Fibroblast of lung (primary cell): ENCODE data around the gene HTR3E. TPM values are rescaled to one million over a fixed set of nuclear protein-coding genes. Genes with fewer than 3 reads are reported as not detected.

Source experiments
- DNase-seq, 2 donors: peaks; one replicate each; pipeline versions ENCODE4 v3.0.0 to v3.0.0-alpha.2; 2010; ENCODE audit warnings: low read depth in 2 of 2
- H2AFZ ChIP-seq: 2 replicates; pipeline ENCODE4 v1.5.1; 2012; ENCODE audit warnings: low read length, control low read depth, inconsistent platforms
- H3K27ac ChIP-seq: 2 replicates; pipeline ENCODE4 v1.5.1; 2011; ENCODE audit warnings: low read length, control low read depth; ENCODE audit not compliant: insufficient read depth
- H3K27me3 ChIP-seq: 2 replicates; pipeline ENCODE4 v1.5.1; 2011; ENCODE audit warnings: mild to moderate bottlenecking, low read length; ENCODE audit not compliant: control insufficient read depth, insufficient read depth
- H3K36me3 ChIP-seq: 2 replicates; pipeline ENCODE4 v1.5.1; 2011; ENCODE audit warnings: low read length; ENCODE audit not compliant: control insufficient read depth, insufficient read depth
- H3K4me1 ChIP-seq: 2 replicates; pipeline ENCODE4 v1.5.1; 2011; ENCODE audit warnings: low read length; ENCODE audit not compliant: control insufficient read depth, insufficient read depth; ENCODE audit errors: extremely low read depth
- H3K4me2 ChIP-seq: 2 replicates; pipeline ENCODE4 v1.5.1; 2011; ENCODE audit warnings: low read length, control low read depth; ENCODE audit not compliant: insufficient read depth; ENCODE audit errors: extremely low read depth
- H3K4me3 ChIP-seq, 4 experiments: fragments of 200-600 bp in 1 of 4; sonication (generic) in 1 of 4; replicated peaks in 1 of 4; 2 replicates each; pipeline ENCODE4 v1.5.1; 2011 to 2016; ENCODE audit warnings: low read length in 4 of 4, low read depth in 3 of 4, mild to moderate bottlenecking in 3 of 4, control low read depth in 2 of 4, inconsistent platforms in 1 of 4, mixed read lengths in 1 of 4; ENCODE audit not compliant: insufficient read depth in 1 of 4; ENCODE audit errors: control extremely low read depth in 1 of 4
- H3K79me2 ChIP-seq: 2 replicates; pipeline ENCODE4 v1.5.1; 2012; ENCODE audit warnings: mild to moderate bottlenecking, low read length, inconsistent platforms; ENCODE audit not compliant: control insufficient read depth, insufficient read depth
- H3K9ac ChIP-seq: 2 replicates; pipeline ENCODE4 v1.5.1; 2011; ENCODE audit warnings: mild to moderate bottlenecking, low read length, control low read depth; ENCODE audit not compliant: insufficient read depth
- H3K9me3 ChIP-seq: 2 replicates; pipeline ENCODE4 v1.5.1; 2012; ENCODE audit warnings: low read depth, low read length; ENCODE audit not compliant: control insufficient read depth, insufficient read depth
- H4K20me1 ChIP-seq: 2 replicates; pipeline ENCODE4 v1.5.1; 2011; ENCODE audit warnings: low read length; ENCODE audit not compliant: control insufficient read depth, insufficient read depth; ENCODE audit errors: extremely low read depth
- EZH2 ChIP-seq: IDR thresholded peaks from 2 replicates; pipeline ENCODE4 v1.5.1; 2012; ENCODE audit warnings: low read length, control low read depth, mild to moderate bottlenecking; ENCODE audit errors: missing control alignments
- polyA plus RNA-seq, 2 donors: library from polyadenylated mRNA; depleted of rRNA in 1 of 2; stranded (reverse) in 1 of 2; unstranded in 1 of 2; fragments of >200 nt; gene quantifications; 2 replicates each; pipeline ENCODE4 v1.2.1, GENCODE V29; 2011 to 2012; ENCODE audit warnings: missing spikeins in 1 of 2
- total RNA-seq: library from RNA; depleted of rRNA; stranded (reverse); fragments of >200 nt; gene quantifications from 2 replicates; pipeline ENCODE4 v1.2.1, GENCODE V29; 2014
- TF ChIP-seq, protein P1 (sequence below), 2 donors: IDR thresholded peaks in 1 of 2; conservative IDR thresholded peaks in 1 of 2; 1 replicate in 1 of 2; 2 replicates in 1 of 2; pipeline ENCODE4 v1.5.1; 2011 to 2012; ENCODE audit warnings: low read length in 2 of 2, control low read depth in 1 of 2, inconsistent platforms in 1 of 2, low read depth in 1 of 2, mild to moderate bottlenecking in 1 of 2

The HTR3E gene
- total and polyA plus RNA-seq, 2 donors (not counting 1 experiment from before 2014, with no cell fraction given), result not detected

GRCh38 chr3:184156522-184156955, 59.7 kb downstream of the HTR3E start:
- Histone ChIP-seq H3K4me1 (peaks cover 7% of the 10 kb centered on the region), H3K9ac (peak overlapping the region; percentile 63), H4K20me1 (no peaks in the 10 kb centered on the region), H2AFZ (no peak overlapping the region), H3K27me3 (no peaks in the 10 kb centered on the region), H3K9me3 (no peaks in the 10 kb centered on the region), H3K4me3 (peak overlapping the region; percentile 58 to 88 (median 73)), H3K79me2 (peaks cover 54% of the 10 kb centered on the region), H3K36me3 (no peaks in the 10 kb centered on the region), H3K27ac (peak overlapping the region; percentile 36), H3K4me2 (peak overlapping the region; percentile 99)
- DNase-seq, result peak; percentile 61 to 71
- TF ChIP-seq EZH2, result no peak
- TF ChIP-seq, protein P1, sequence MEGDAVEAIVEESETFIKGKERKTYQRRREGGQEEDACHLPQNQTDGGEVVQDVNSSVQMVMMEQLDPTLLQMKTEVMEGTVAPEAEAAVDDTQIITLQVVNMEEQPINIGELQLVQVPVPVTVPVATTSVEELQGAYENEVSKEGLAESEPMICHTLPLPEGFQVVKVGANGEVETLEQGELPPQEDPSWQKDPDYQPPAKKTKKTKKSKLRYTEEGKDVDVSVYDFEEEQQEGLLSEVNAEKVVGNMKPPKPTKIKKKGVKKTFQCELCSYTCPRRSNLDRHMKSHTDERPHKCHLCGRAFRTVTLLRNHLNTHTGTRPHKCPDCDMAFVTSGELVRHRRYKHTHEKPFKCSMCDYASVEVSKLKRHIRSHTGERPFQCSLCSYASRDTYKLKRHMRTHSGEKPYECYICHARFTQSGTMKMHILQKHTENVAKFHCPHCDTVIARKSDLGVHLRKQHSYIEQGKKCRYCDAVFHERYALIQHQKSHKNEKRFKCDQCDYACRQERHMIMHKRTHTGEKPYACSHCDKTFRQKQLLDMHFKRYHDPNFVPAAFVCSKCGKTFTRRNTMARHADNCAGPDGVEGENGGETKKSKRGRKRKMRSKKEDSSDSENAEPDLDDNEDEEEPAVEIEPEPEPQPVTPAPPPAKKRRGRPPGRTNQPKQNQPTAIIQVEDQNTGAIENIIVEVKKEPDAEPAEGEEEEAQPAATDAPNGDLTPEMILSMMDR (conservative IDR thresholded peaks at IDR 0.05 in 1 of 2, IDR thresholded peaks at IDR 0.05 in 1 of 2; ENCODE audit: low read depth in 1 of 2, low read length in 2 of 2), result no peak

Other genes with a start within 250 kb of the HTR3E start
- gene PARL, start 212.2 kb upstream of the HTR3E start, total RNA-seq, result 21.1 and 30.2 TPM in 2 replicates
- 55.9 and 59.7 TPM in 2 replicates for gene PARL, start 212.2 kb upstream of the HTR3E start, polyA plus RNA-seq
- gene ABCC5, start 79.2 kb upstream of the HTR3E start, total RNA-seq, result 17.5 and 18.8 TPM in 2 replicates
- 10.4 and 13.2 TPM in 2 replicates for gene ABCC5, start 79.2 kb upstream of the HTR3E start, polyA plus RNA-seq
- gene HTR3D, start 65.3 kb upstream of the HTR3E start, total RNA-seq, result not detected in 2 replicates
- not detected in 2 replicates for gene HTR3D, start 65.3 kb upstream of the HTR3E start, polyA plus RNA-seq
- gene HTR3C, start 44.0 kb upstream of the HTR3E start, total RNA-seq, result not detected in 2 replicates
- gene HTR3C, start 44.0 kb upstream of the HTR3E start, polyA plus RNA-seq, result not detected in 2 replicates
- gene EIF2B5, start 38.3 kb downstream of the HTR3E start, total RNA-seq, result 23.4 and 26.9 TPM in 2 replicates
- 23.8 and 26.7 TPM in 2 replicates for gene EIF2B5, start 38.3 kb downstream of the HTR3E start, polyA plus RNA-seq
- 32.4 and 33.7 TPM in 2 replicates for gene DVL3, start 58.3 kb downstream of the HTR3E start, total RNA-seq
- 16.5 and 19.8 TPM in 2 replicates for gene DVL3, start 58.3 kb downstream of the HTR3E start, polyA plus RNA-seq
- gene AP2M1, start 77.8 kb downstream of the HTR3E start, total RNA-seq, result 362 and 430 TPM in 2 replicates
- 746 and 902 TPM in 2 replicates for gene AP2M1, start 77.8 kb downstream of the HTR3E start, polyA plus RNA-seq
- gene ABCF3, start 89.1 kb downstream of the HTR3E start, total RNA-seq, result 63.9 and 65.1 TPM in 2 replicates
- gene ABCF3, start 89.1 kb downstream of the HTR3E start, polyA plus RNA-seq, result 31.3 and 40.2 TPM in 2 replicates
- gene VWA5B2, start 132.5 kb downstream of the HTR3E start, total RNA-seq, result not detected in 2 replicates
- not detected in 2 replicates for gene VWA5B2, start 132.5 kb downstream of the HTR3E start, polyA plus RNA-seq
- 21.6 and 26.7 TPM in 2 replicates for gene ALG3, start 151.9 kb downstream of the HTR3E start, total RNA-seq
- gene ALG3, start 151.9 kb downstream of the HTR3E start, polyA plus RNA-seq, result 27.2 and 36.8 TPM in 2 replicates
- 1.2 and 2.3 TPM in 2 replicates for gene EEF1AKMT4, start 152.6 kb downstream of the HTR3E start, total RNA-seq
- 2.1 and 2.3 TPM in 2 replicates for gene EEF1AKMT4, start 152.6 kb downstream of the HTR3E start, polyA plus RNA-seq
- under 0.01 TPM in 1 of 2 replicates, not detected in the other for gene CAMK2N2, start 164.5 kb downstream of the HTR3E start, total RNA-seq
- gene CAMK2N2, start 164.5 kb downstream of the HTR3E start, polyA plus RNA-seq, result 0.10 and 0.24 TPM in 2 replicates
- not detected in 2 replicates for gene ECE2, start 179.0 kb downstream of the HTR3E start, total RNA-seq
- gene ECE2, start 179.0 kb downstream of the HTR3E start, polyA plus RNA-seq, result not detected in 2 replicates
- 345 and 429 TPM in 2 replicates for gene PSMD2, start 202.2 kb downstream of the HTR3E start, total RNA-seq
- 188 and 354 TPM in 2 replicates for gene PSMD2, start 202.2 kb downstream of the HTR3E start, polyA plus RNA-seq
- 187 and 263 TPM in 2 replicates for gene EIF4G1, start 217.5 kb downstream of the HTR3E start, total RNA-seq
- 235 and 349 TPM in 2 replicates for gene EIF4G1, start 217.5 kb downstream of the HTR3E start, polyA plus RNA-seq
- 18.5 and 22.3 TPM in 2 replicates for gene FAM131A, start 240.5 kb downstream of the HTR3E start, total RNA-seq
- gene FAM131A, start 240.5 kb downstream of the HTR3E start, polyA plus RNA-seq, result 9.3 and 13.4 TPM in 2 replicates